Measurements from ENCODE around the gene CADPS2. TPM values are rescaled to one million over a fixed set of nuclear protein-coding genes. Genes with fewer than 3 reads are reported as not detected.
"Not testable (repeated sequence)": the region's sequence is repeated elsewhere in the genome, so short reads cannot be mapped to it uniquely, and the experiment has no call there.

Gene CADPS2
- total RNA-seq, 1 donor from 2014 or later = 12.0 TPM

DNA sequence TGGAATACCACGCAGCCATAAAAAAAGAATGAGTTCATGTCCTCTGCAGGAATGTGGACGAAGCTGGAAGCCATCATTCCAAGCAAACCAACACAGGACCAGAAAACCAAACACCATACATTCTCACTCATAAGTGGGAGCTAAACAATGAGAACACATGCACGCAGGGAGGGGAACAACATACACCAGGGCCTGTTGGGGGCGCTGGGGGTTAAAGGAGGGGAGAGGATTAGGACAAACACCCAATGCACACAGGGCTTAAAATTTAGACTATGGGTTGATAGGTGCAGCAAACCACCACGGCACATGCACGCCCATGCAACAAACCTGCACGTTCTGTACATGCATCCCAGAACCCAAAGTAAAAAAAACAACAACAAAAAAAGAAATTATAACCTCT lies 210.6 kb downstream of the CADPS2 start:
- DNase-seq (ENCODE audit: low spot score) = no peak

- no peak for DNase-seq (ENCODE audit: low spot score)
Measured at GRCh38 chr7:122675011-122675410, 211.2 kb downstream of the CADPS2 start.

DNA sequence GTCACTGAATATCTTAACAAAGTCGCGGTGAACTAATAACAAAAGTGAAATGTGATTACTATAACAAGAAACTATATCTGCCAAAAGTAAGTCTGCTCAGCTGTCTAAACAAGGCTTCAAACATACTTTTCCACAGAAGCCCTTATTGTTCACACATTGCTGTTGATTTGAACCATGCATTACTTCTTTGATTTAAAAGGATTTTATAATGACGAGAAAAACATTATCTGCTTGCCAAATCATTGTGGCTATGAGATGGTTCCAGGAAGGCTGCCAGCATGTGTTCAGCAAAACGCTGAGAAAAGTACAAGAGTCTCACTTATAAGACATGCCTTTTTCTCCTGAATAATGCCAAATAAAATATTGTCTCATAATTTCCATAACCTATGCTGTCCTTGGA lies 211.8 kb downstream of the CADPS2 start:
- no peak for DNase-seq (ENCODE audit: low spot score)

DNA sequence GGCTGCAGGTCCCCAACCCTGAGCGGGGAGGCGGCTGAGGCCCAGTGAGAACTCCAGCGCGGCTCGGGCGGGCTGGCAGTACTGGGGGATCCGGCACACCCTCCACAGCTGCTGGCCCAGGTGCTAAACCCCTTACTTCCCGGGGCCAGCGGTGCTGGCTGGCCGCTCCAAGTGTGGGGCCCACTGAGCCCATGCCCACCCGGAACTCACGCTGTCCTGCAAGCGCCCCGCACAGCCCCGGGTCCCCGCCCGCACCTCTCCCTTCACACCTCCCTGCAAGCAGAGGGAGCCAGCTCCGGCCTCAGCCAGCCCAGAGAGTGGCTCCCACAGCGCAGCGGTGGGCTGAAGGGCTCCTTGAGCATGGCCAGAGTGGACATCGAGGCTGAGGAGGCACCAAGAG lies 212.3 kb downstream of the CADPS2 start:
- no peak for DNase-seq (ENCODE audit: low spot score)

GRCh38 chr7:122672536-122672935 lies 213.7 kb downstream of the CADPS2 start:
- no peak for DNase-seq (ENCODE audit: low spot score)

DNA sequence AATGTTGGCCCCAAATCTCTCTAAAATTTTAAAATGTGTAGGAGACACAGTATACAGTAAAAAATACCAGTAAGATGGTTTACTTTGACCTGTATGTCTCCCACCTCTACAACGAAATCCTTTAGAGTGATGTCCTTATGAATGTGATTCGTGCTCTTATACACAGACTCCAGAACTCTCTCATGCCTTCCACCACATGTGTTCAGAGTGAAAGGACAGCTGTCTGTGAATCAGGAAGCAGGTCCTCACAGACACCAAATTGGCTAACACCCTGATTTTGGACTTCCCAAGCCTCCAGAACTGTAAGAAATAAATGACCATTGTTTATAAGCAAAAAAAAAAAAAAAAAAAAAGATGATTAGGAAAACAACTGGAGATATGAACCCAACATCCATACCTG lies 222.5 kb downstream of the CADPS2 start:
- no peak for DNase-seq (ENCODE audit: low spot score)

GRCh38 chr7:122658856-122659255 lies 227.4 kb downstream of the CADPS2 start:
- DNase-seq (ENCODE audit: low spot score) = no peak

GRCh38 chr7:122653685-122654084 lies 232.6 kb downstream of the CADPS2 start:
- no peak for DNase-seq (ENCODE audit: low spot score)

DNA sequence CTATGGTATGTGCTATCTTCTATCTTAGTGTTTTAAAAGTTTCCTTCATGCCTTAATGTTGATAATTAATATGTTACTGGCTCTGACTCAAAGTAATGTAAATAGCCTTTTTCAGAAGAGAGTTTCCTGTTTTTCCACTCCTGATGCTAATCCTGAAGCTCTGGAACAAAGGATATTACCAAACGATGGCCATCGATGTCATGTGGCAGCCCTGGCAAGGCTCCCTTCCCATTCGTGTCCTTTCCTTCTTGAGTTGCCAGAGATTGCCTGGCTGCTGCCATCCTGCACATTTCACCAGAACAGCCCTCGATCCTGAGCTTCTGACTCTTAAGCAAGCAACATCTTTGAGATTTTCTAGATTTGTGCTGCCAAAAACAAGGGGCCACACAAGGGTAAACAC lies 233.4 kb downstream of the CADPS2 start:
- DNase-seq (ENCODE audit: low spot score) = no peak

GRCh38 chr7:122651451-122651850 lies 234.8 kb downstream of the CADPS2 start:
- no peak for DNase-seq (ENCODE audit: low spot score)

DNA sequence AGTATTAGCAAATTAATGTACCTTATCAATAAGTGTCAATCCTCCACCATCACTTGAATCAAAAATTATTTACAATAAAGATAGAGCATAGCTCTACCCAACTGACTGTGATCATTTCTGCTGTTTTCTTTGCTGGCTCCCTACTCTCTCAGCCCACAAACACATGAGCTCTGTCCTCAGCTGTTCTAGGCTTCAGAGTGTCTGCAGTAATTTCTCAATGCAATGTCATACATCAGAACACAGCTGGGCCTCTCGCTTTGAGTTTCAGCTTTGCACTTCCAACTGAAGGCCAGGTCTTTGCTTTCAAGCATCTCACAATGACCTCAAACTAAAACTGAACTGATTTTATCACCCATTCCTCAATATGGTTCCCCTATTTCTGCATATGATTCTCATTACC lies 243.0 kb downstream of the CADPS2 start:
- no peak for DNase-seq (ENCODE audit: low spot score)

DNA sequence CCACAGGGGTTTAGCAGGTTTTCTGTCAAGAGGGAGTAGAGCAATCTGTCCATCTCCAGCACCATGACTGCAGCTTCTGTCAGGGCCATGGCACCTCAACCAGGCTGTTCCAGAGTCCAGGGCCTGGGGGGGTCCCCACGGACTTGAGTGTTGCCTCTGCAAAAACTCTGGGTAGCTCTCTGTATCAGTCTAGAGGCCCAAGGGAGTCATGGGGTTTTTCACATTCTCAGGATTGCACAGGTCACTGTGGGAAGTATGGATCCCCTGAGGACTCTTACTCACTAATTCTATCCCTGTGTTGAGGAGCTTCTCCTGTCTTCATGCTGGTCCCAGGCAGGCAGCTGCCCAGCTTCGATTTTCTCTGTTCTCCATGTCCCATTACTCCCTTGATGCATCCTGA lies 247.8 kb downstream of the CADPS2 start:
- no peak for DNase-seq (ENCODE audit: low spot score)

- no peak for DNase-seq (ENCODE audit: low spot score)
Measured at GRCh38 chr7:122637784-122638183, 248.5 kb downstream of the CADPS2 start.

- not testable (repeated sequence) for DNase-seq (ENCODE audit: low spot score)
Measured at GRCh38 chr7:122635481-122635880, 250.8 kb downstream of the CADPS2 start.

- DNase-seq (ENCODE audit: low spot score) = no peak
Measured at GRCh38 chr7:122633472-122633871, 252.8 kb downstream of the CADPS2 start.

DNA sequence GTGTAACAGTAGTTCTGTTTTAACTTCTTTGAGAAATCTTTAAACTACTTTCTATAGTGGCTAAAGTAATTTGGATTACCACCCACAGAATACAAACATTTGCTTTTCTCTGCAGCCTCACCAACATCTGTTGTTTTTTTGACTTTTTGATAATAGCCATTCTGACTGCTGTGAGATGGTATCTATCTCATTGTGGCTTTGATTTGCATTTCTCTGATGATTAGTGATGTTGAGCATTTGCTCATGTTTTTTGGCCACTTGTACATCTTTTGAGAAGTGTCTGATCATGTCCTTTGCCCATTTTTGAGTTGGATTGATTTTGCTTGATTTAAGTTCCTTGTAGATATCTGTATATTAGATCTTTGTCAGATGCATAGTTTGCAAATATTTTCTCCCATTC lies 254.0 kb downstream of the CADPS2 start:
- DNase-seq (ENCODE audit: low spot score) = no peak

GRCh38 chr7:122629412-122629953 lies 256.8 kb downstream of the CADPS2 start:
- DNase-seq (ENCODE audit: low spot score) = no peak

GRCh38 chr7:122628651-122629411 lies 257.4 kb downstream of the CADPS2 start:
- no peak for DNase-seq (ENCODE audit: low spot score)

- no peak for DNase-seq (ENCODE audit: low spot score)
Measured at GRCh38 chr7:122626785-122627184, 259.5 kb downstream of the CADPS2 start.

DNA sequence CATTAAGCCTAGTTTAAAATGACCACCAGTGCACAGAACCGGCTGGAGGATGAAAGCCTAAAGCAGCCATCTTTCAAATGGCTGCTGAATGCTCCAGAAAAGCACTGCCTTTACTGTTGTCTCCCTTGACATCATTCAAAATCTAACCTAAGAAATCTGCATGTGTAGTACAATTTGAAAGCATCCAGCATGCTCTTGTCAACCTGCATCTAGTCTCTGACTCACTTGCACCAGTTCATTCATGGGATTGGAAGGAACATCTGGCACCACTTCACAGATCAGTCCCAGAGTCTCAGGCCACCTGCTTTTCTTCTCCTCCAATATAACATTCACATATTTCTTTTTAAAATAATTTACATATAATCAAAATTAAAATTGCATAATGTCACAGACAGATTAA lies 263.6 kb downstream of the CADPS2 start:
- no peak for DNase-seq (ENCODE audit: low spot score)

DNA sequence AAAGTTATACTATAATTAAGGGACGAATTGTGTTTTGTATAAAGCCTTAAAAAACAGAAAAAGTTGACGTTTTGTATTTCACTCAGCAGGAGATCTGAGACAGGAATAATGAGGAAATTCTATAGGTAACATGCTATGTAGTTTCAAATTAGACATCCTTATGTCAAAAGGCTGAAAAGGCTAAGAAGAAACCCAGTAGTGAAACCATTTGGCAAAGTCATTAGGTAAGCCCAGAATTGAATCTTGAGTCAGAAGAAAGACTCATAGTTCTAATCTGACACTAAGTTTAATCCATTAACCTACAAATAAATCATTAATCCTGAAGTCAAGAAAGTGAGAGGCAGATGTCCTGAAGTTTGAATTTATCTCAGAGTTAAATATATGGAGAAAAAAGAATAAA lies 266.6 kb downstream of the CADPS2 start:
- no peak for DNase-seq (ENCODE audit: low spot score)

- DNase-seq (ENCODE audit: low spot score) = no peak
Measured at GRCh38 chr7:122618585-122619189, 267.6 kb downstream of the CADPS2 start.

- DNase-seq (ENCODE audit: low spot score) = no peak
Measured at GRCh38 chr7:122616951-122617350, 269.3 kb downstream of the CADPS2 start.

Data from umbilical cord (tissue), 2 donors.